ENCODE measurements around the gene SLC3A2.
A peak's percentile ranks its signal among the peaks of the same experiment; 100 is the strongest.

The SLC3A2 gene

GRCh38 chr11:62846177-62846576, 34.5 kb upstream of the SLC3A2 start:
- DNase-seq (ENCODE audit: low read depth) = no peak
- no peak for TF ChIP-seq CTCF (conservative IDR thresholded peaks at IDR 0.05; ENCODE audit: control insufficient read depth, insufficient read depth, low read depth, low read length)
- H3K4me3 ChIP-seq (ENCODE audit: control insufficient read depth, low read depth, low read length) = no peak overlapping the region

GRCh38 chr11:62847767-62848314, 32.9 kb upstream of the SLC3A2 start:
- H3K4me3 ChIP-seq (ENCODE audit: control insufficient read depth, low read depth, low read length) = no peak overlapping the region
- no peak for TF ChIP-seq CTCF (conservative IDR thresholded peaks at IDR 0.05; ENCODE audit: control insufficient read depth, insufficient read depth, low read depth, low read length)
- no peak for DNase-seq (ENCODE audit: low read depth)

- H3K4me3 ChIP-seq (ENCODE audit: control insufficient read depth, low read depth, low read length) = no peak overlapping the region
- peak; percentile 30 for DNase-seq (ENCODE audit: low read depth)
- no peak for TF ChIP-seq CTCF (conservative IDR thresholded peaks at IDR 0.05; ENCODE audit: control insufficient read depth, insufficient read depth, low read depth, low read length)
These were observed 29.5 kb upstream of the SLC3A2 start for GRCh38 chr11:62850911-62851806.

GRCh38 chr11:62851807-62852522, 28.7 kb upstream of the SLC3A2 start:
- H3K4me3 ChIP-seq (ENCODE audit: control insufficient read depth, low read depth, low read length) = no peak overlapping the region
- DNase-seq (ENCODE audit: low read depth) = no peak
- TF ChIP-seq CTCF (conservative IDR thresholded peaks at IDR 0.05; ENCODE audit: control insufficient read depth, insufficient read depth, low read depth, low read length) = no peak

GRCh38 chr11:62852523-62853188, 28.0 kb upstream of the SLC3A2 start:
- H3K4me3 ChIP-seq (ENCODE audit: control insufficient read depth, low read depth, low read length) = peak overlapping the region; percentile 71
- no peak for TF ChIP-seq CTCF (conservative IDR thresholded peaks at IDR 0.05; ENCODE audit: control insufficient read depth, insufficient read depth, low read depth, low read length)
- DNase-seq (ENCODE audit: low read depth) = no peak

GRCh38 chr11:62853279-62853965, 27.3 kb upstream of the SLC3A2 start:
- no peak for TF ChIP-seq CTCF (conservative IDR thresholded peaks at IDR 0.05; ENCODE audit: control insufficient read depth, insufficient read depth, low read depth, low read length)
- peak overlapping the region; percentile 71 for H3K4me3 ChIP-seq (ENCODE audit: control insufficient read depth, low read depth, low read length)
- DNase-seq (ENCODE audit: low read depth) = no peak
